ENCODE measurements around the gene TEF.

TEF gene

GRCh38 chr22:41354979-41355378, 26.8 kb upstream of the TEF start:
- DNase-seq (ENCODE audit: low spot score) = no peak

GRCh38 chr22:41355895-41356294, 25.8 kb upstream of the TEF start:
- DNase-seq (ENCODE audit: low spot score) = no peak

GRCh38 chr22:41356430-41357028, 25.2 kb upstream of the TEF start:
- no peak for DNase-seq (ENCODE audit: low spot score)

GRCh38 chr22:41357191-41357590, 24.6 kb upstream of the TEF start:
- no peak for DNase-seq (ENCODE audit: low spot score)

- no peak for DNase-seq (ENCODE audit: low spot score)
Measured at GRCh38 chr22:41358927-41359326, 22.8 kb upstream of the TEF start.

- no peak for DNase-seq (ENCODE audit: low spot score)
Measured at GRCh38 chr22:41359376-41359775, 22.4 kb upstream of the TEF start.

- no peak for DNase-seq (ENCODE audit: low spot score)
Measured at GRCh38 chr22:41360126-41360525, 21.6 kb upstream of the TEF start.

- DNase-seq (ENCODE audit: low spot score) = no peak
Measured at GRCh38 chr22:41361716-41362310, 19.9 kb upstream of the TEF start.

GRCh38 chr22:41362615-41363014, 19.1 kb upstream of the TEF start:
- no peak for DNase-seq (ENCODE audit: low spot score)

- DNase-seq (ENCODE audit: low spot score) = no peak
Measured at GRCh38 chr22:41364233-41364632, 17.5 kb upstream of the TEF start.

GRCh38 chr22:41364955-41365354, 16.8 kb upstream of the TEF start:
- DNase-seq (ENCODE audit: low spot score) = no peak

GRCh38 chr22:41365425-41365824, 16.3 kb upstream of the TEF start:
- no peak for DNase-seq (ENCODE audit: low spot score)

- DNase-seq (ENCODE audit: low spot score) = no peak
Measured at GRCh38 chr22:41366323-41367029, 15.3 kb upstream of the TEF start.

- peak; percentile 87 for DNase-seq (ENCODE audit: low spot score)
Measured at GRCh38 chr22:41367039-41367679, 14.6 kb upstream of the TEF start.

GRCh38 chr22:41367680-41368542, 13.8 kb upstream of the TEF start:
- DNase-seq (ENCODE audit: low spot score) = no peak

- DNase-seq (ENCODE audit: low spot score) = no peak
Measured at GRCh38 chr22:41368543-41369423, 13.0 kb upstream of the TEF start.

- DNase-seq (ENCODE audit: low spot score) = no peak
Measured at GRCh38 chr22:41369424-41369745, 12.4 kb upstream of the TEF start.

GRCh38 chr22:41369837-41370236, 11.9 kb upstream of the TEF start:
- no peak for DNase-seq (ENCODE audit: low spot score)

GRCh38 chr22:41377846-41378245, 3.9 kb upstream of the TEF start:
- no peak for DNase-seq (ENCODE audit: low spot score)

GRCh38 chr22:41380993-41381328, 781 bp upstream of the TEF start:
- DNase-seq (ENCODE audit: low spot score) = no peak

GRCh38 chr22:41382098-41382578, 396 bp downstream of the TEF start:
- peak; percentile 32 for DNase-seq (ENCODE audit: low spot score)

Measured in hematopoietic multipotent progenitor cell treated with erythropoietin and hydrocortisone succinate and interleukin-3 and kit ligand, for 15 days (in vitro differentiated cells).